Activated T-helper 9 cell treated with anti-CD3 and anti-CD28 coated beads, Interleukin-2, amount 50 U/mL, for 16 hours (primary cell): ENCODE measurements around the gene SND1.
"Not testable (repeated sequence)": the region's sequence is repeated elsewhere in the genome, so short reads cannot be mapped to it uniquely, and the experiment has no call there.

Experiments used
- DNase-seq: peaks from one replicate; pipeline ENCODE4 v3.0.0-alpha.2; 2020; ENCODE audit warnings: low read depth

The SND1 gene

GRCh38 chr7:128100225-128100948 lies 448.4 kb downstream of the SND1 start:
- no peak for DNase-seq

- DNase-seq, result no peak
Observed at GRCh38 chr7:128100949-128101713, 449.1 kb downstream of the SND1 start.

- no peak for DNase-seq
Observed at GRCh38 chr7:128102490-128103291, 450.7 kb downstream of the SND1 start.

- no peak for DNase-seq
Observed at GRCh38 chr7:128103498-128104107, 451.6 kb downstream of the SND1 start.

GRCh38 chr7:128104108-128104742 lies 452.2 kb downstream of the SND1 start:
- DNase-seq, result no peak

GRCh38 chr7:128105228-128106022 lies 453.4 kb downstream of the SND1 start:
- DNase-seq, result no peak

- no peak for DNase-seq
Observed at GRCh38 chr7:128106821-128107220, 454.8 kb downstream of the SND1 start.

- DNase-seq, result not testable (repeated sequence)
Observed at GRCh38 chr7:128107516-128107915, 455.5 kb downstream of the SND1 start.

GRCh38 chr7:128108129-128108528 lies 456.1 kb downstream of the SND1 start:
- DNase-seq, result no peak

- no peak for DNase-seq
Observed at GRCh38 chr7:128108641-128109423, 456.8 kb downstream of the SND1 start.

GRCh38 chr7:128109424-128109969 lies 457.5 kb downstream of the SND1 start:
- DNase-seq, result not testable (repeated sequence)

- DNase-seq, result no peak
Observed at GRCh38 chr7:128110641-128111364, 458.8 kb downstream of the SND1 start.

- no peak for DNase-seq
Observed at GRCh38 chr7:128112018-128112780, 460.2 kb downstream of the SND1 start.

GRCh38 chr7:128112781-128113221 lies 460.8 kb downstream of the SND1 start:
- no peak for DNase-seq

- DNase-seq, result no peak
Observed at GRCh38 chr7:128113839-128114238, 461.8 kb downstream of the SND1 start.

GRCh38 chr7:128114806-128115205 lies 462.8 kb downstream of the SND1 start:
- no peak for DNase-seq

GRCh38 chr7:128115336-128115820 lies 463.4 kb downstream of the SND1 start:
- DNase-seq, result no peak
